Measurements from ENCODE around the gene AHCYL1.

Gene AHCYL1

DNA sequence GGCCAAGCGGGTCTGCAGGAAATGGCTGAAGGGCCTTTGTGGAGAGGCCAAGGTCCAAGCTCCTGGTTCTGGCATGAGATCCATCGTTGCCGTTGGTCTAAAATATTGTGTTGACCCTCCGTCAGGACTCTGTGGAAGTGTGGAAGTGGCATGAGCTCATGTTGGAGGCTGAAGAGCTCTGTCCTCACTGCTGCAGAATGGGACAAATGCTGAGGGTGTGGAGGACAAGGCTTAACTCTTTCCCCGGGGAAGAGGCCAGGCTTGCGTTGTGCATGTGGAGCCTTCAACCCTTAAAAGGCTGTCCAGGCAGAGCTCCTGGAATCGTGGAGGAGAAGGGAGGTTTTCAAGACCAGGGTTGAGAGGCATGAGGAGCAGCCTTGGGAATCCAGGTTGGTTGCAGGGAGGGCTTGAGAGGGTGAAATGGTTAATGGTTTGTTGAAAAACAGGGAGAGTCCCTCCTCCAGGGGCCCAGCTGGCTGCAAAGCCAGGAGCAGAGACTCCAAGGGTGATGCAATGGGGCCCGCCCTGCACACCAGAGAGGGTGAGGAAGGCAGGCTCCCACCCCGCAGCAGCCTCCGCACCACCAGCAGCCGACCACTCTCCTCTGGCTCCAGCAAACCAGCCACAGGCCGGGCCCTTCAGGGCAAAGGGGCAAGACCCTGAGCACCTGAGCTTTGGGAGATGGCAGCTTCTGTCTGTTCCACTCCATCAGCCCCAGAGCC lies 6.7 kb upstream of the AHCYL1 start:
- DNase-seq (ENCODE audit: insufficient read length) (no peak), FAIRE-seq (no peak)
- TF ChIP-seq TAF1 (IDR thresholded peaks at IDR 0.05; ENCODE audit: borderline replicate concordance, low read depth, low read length): no peak
- no peak for TF ChIP-seq POLR2AphosphoS5 (IDR thresholded peaks at IDR 0.05; ENCODE audit: low read depth, low read length)
- no peak for TF ChIP-seq POLR2A (IDR thresholded peaks at IDR 0.05; ENCODE audit: low read depth, low read length)

- no peak for TF ChIP-seq TAF1 (IDR thresholded peaks at IDR 0.05; ENCODE audit: borderline replicate concordance, low read depth, low read length)
- TF ChIP-seq POLR2A (IDR thresholded peaks at IDR 0.05; ENCODE audit: low read depth, low read length): no peak
- DNase-seq (ENCODE audit: insufficient read length): no peak
- FAIRE-seq: no peak
Measured at GRCh38 chr1:109978761-109979488, 5.6 kb upstream of the AHCYL1 start.

- no peak for TF ChIP-seq POLR2A (IDR thresholded peaks at IDR 0.05; ENCODE audit: low read depth, low read length)
- TF ChIP-seq POLR2AphosphoS5 (IDR thresholded peaks at IDR 0.05; ENCODE audit: low read depth, low read length): no peak
- TF ChIP-seq TAF1 (IDR thresholded peaks at IDR 0.05; ENCODE audit: borderline replicate concordance, low read depth, low read length): no peak
- no peak for DNase-seq (ENCODE audit: insufficient read length)
- no peak for FAIRE-seq
Measured at GRCh38 chr1:109979489-109980091, 5.0 kb upstream of the AHCYL1 start.

GRCh38 chr1:109980324-109981003 lies 4.1 kb upstream of the AHCYL1 start:
- no peak for TF ChIP-seq TAF1 (IDR thresholded peaks at IDR 0.05; ENCODE audit: borderline replicate concordance, low read depth, low read length)
- TF ChIP-seq POLR2AphosphoS5 (IDR thresholded peaks at IDR 0.05; ENCODE audit: low read depth, low read length): no peak
- no peak for TF ChIP-seq POLR2A (IDR thresholded peaks at IDR 0.05; ENCODE audit: low read depth, low read length)
- DNase-seq (ENCODE audit: insufficient read length) (no peak), FAIRE-seq (no peak)

DNA sequence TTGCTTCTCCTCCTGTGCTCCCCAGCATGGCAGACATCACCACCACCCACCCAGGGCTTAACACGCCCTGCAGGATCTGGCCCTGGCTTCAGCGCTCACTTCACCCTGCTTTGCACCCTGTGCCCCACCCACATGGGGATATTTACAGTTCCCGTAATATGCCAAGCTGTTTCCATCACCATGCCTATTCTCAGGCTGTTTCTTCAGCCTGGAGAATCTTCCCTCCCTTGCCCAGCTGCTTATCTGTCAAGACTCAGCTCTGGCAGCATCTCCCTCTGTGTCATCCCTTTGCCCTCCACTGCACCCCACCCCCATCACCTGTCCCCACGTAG lies 3.6 kb upstream of the AHCYL1 start:
- DNase-seq (ENCODE audit: insufficient read length) (no peak), FAIRE-seq (no peak)
- no peak for TF ChIP-seq POLR2A (IDR thresholded peaks at IDR 0.05; ENCODE audit: low read depth, low read length)
- TF ChIP-seq POLR2AphosphoS5 (IDR thresholded peaks at IDR 0.05; ENCODE audit: low read depth, low read length): no peak
- no peak for TF ChIP-seq TAF1 (IDR thresholded peaks at IDR 0.05; ENCODE audit: borderline replicate concordance, low read depth, low read length)

- TF ChIP-seq TAF1 (IDR thresholded peaks at IDR 0.05; ENCODE audit: borderline replicate concordance, low read depth, low read length): no peak
- no peak for TF ChIP-seq POLR2AphosphoS5 (IDR thresholded peaks at IDR 0.05; ENCODE audit: low read depth, low read length)
- no peak for TF ChIP-seq POLR2A (IDR thresholded peaks at IDR 0.05; ENCODE audit: low read depth, low read length)
- no peak for FAIRE-seq
- DNase-seq (ENCODE audit: insufficient read length): no peak
Measured at GRCh38 chr1:109983380-109984189, 980 bp upstream of the AHCYL1 start.

- no peak for TF ChIP-seq POLR2AphosphoS5 (IDR thresholded peaks at IDR 0.05; ENCODE audit: low read depth, low read length)
- FAIRE-seq (no peak), DNase-seq (ENCODE audit: insufficient read length) (no peak)
Measured at GRCh38 chr1:109984190-109984455, 442 bp upstream of the AHCYL1 start.

GRCh38 chr1:109985247-109986053 lies 885 bp downstream of the AHCYL1 start:
- DNase-seq (ENCODE audit: insufficient read length) (no peak), FAIRE-seq (no peak)
- no peak for TF ChIP-seq POLR2AphosphoS5 (IDR thresholded peaks at IDR 0.05; ENCODE audit: low read depth, low read length)
- no peak for TF ChIP-seq TAF1 (IDR thresholded peaks at IDR 0.05; ENCODE audit: borderline replicate concordance, low read depth, low read length)
- TF ChIP-seq POLR2A (IDR thresholded peaks at IDR 0.05; ENCODE audit: low read depth, low read length): no peak

DNA sequence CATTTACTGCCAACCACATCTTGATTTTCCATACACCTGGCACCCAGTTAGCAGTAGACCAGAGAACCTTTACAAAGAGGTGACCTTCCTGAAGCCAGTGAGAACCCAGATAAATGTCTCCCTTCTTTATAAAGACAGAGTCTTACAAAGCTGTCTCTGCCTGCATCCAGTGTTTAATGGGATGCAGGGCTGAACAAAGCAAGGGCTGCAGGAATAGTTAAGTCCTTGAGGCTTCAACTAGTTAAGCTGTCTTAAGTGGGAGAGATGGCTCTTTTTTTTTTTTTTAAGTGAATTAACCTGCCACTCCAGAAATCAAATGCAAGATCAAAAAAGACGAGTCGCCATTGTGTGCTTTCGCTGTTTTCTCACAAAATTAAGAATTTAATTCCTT lies 1.5 kb downstream of the AHCYL1 start:
- TF ChIP-seq POLR2A (IDR thresholded peaks at IDR 0.05; ENCODE audit: low read depth, low read length) (no peak), POLR2AphosphoS5 (IDR thresholded peaks at IDR 0.05; ENCODE audit: low read depth, low read length) (no peak), TAF1 (IDR thresholded peaks at IDR 0.05; ENCODE audit: borderline replicate concordance, low read depth, low read length) (no peak)
- no peak for DNase-seq (ENCODE audit: insufficient read length)
- FAIRE-seq: no peak

DNA sequence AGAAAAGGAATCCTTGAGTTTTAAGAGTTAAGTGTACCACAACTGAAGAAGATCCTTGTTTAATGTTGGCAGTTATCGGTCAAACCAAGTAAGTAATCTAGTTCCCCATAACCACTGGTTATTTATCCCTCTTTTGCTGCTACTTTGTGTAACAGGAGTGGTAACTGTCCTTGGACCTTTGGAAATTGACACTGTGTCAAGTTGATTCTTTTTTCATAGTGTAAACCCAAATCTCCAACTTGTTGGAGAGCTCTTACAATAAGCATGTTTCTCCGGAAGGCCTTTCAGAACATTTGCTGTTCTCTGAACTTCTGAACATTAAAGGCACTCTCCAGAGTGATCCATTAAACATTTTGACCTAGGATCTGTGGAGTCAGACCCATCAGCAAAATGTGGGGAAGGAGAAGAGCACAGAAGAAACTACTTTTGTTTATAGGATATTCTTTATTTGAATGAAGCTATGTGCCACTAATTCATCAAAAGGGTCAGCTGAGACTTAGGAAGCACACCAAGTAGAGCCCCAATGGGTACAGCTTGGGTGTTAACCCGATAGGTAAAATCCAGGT lies 3.9 kb downstream of the AHCYL1 start:
- DNase-seq (ENCODE audit: insufficient read length) (no peak), FAIRE-seq (no peak)
- TF ChIP-seq POLR2A (IDR thresholded peaks at IDR 0.05; ENCODE audit: low read depth, low read length): no peak
- no peak for TF ChIP-seq POLR2AphosphoS5 (IDR thresholded peaks at IDR 0.05; ENCODE audit: low read depth, low read length)
- no peak for TF ChIP-seq TAF1 (IDR thresholded peaks at IDR 0.05; ENCODE audit: borderline replicate concordance, low read depth, low read length)
